HG03159 (cell line): ENCODE measurements around the gene AGBL5.

ENCODE experiments used
- ATAC-seq: cut with Tn5 transposase; IDR thresholded peaks from one replicate; pipeline ENCODE4 v1.9.1; 2021; ENCODE audit warnings: mild to moderate bottlenecking, moderate library complexity; ENCODE audit not compliant: unreplicated experiment

AGBL5 gene

GRCh38 chr2:27087823-27088410 lies 36.4 kb downstream of the AGBL5 start:
- no peak for ATAC-seq

GRCh38 chr2:27088634-27089033 lies 37.2 kb downstream of the AGBL5 start:
- no peak for ATAC-seq

GRCh38 chr2:27089111-27089954 lies 37.9 kb downstream of the AGBL5 start:
- ATAC-seq, result no peak

GRCh38 chr2:27091746-27092695 lies 40.6 kb downstream of the AGBL5 start:
- ATAC-seq, result no peak

- ATAC-seq, result no peak
Measured at GRCh38 chr2:27092696-27093429, 41.4 kb downstream of the AGBL5 start.

- no peak for ATAC-seq
Measured at GRCh38 chr2:27093430-27094352, 42.2 kb downstream of the AGBL5 start.

- no peak for ATAC-seq
Measured at GRCh38 chr2:27094353-27094984, 43.0 kb downstream of the AGBL5 start.

- ATAC-seq, result no peak
Measured at GRCh38 chr2:27095427-27095744, 43.9 kb downstream of the AGBL5 start.

- ATAC-seq, result no peak
Measured at GRCh38 chr2:27095745-27096651, 44.5 kb downstream of the AGBL5 start.

- ATAC-seq, result no peak
Measured at GRCh38 chr2:27096748-27097297, 45.4 kb downstream of the AGBL5 start.

- ATAC-seq, result no peak
Measured at GRCh38 chr2:27097341-27097740, 45.9 kb downstream of the AGBL5 start.

- no peak for ATAC-seq
Measured at GRCh38 chr2:27099334-27099955, 48.0 kb downstream of the AGBL5 start.

- ATAC-seq, result no peak
Measured at GRCh38 chr2:27100036-27100435, 48.6 kb downstream of the AGBL5 start.

GRCh38 chr2:27102329-27102728 lies 50.9 kb downstream of the AGBL5 start:
- ATAC-seq, result no peak

- no peak for ATAC-seq
Measured at GRCh38 chr2:27105981-27106380, 54.5 kb downstream of the AGBL5 start.

- ATAC-seq, result no peak
Measured at GRCh38 chr2:27108221-27108620, 56.8 kb downstream of the AGBL5 start.

- ATAC-seq, result no peak
Measured at GRCh38 chr2:27109083-27109482, 57.6 kb downstream of the AGBL5 start.
